ENCODE data around the gene PTPN21.

The PTPN21 gene

DNA sequence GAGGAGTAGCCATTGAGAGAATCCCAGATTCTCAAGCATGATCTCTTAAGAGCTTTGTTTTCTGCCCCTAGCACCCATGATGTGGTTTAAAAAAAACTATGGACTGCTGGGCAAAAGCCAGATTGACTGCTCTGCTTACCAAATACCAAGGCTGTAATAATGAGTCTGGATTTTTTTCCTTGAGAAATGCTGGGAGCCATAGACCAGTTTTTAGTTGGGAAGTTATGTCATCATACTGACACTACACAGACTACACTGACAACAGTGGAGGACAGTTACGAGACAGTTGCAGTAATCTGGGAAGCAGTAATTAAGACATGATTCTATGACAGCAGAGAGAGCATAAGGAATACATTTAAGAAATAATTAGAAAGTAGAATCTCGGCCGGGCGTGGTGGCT is 133.5 kb downstream of the PTPN21 start:
- H3K9me3 ChIP-seq, result peaks cover 0 to 13% (median 8%) of the 10 kb centered on the region in 3 donors
- intact Hi-C loops (cut with DNase I; ENCODE audit: low total_unique reads), result no loop called here
- no peak overlapping the region for H3K4me3 ChIP-seq
- H3K36me3 ChIP-seq, result peaks cover 25 to 35% (median 31%) of the 10 kb centered on the region in 3 donors
- no peak for DNase-seq
- no peaks in the 10 kb centered on the region for H3K27me3 ChIP-seq
- H3K4me1 ChIP-seq, result peaks cover 0 to 3% (median 1%) of the 10 kb centered on the region in 4 donors
- no peak for TF ChIP-seq CTCF (IDR thresholded peaks at IDR 0.05)
- H3K27ac ChIP-seq, result no peak overlapping the region

DNA sequence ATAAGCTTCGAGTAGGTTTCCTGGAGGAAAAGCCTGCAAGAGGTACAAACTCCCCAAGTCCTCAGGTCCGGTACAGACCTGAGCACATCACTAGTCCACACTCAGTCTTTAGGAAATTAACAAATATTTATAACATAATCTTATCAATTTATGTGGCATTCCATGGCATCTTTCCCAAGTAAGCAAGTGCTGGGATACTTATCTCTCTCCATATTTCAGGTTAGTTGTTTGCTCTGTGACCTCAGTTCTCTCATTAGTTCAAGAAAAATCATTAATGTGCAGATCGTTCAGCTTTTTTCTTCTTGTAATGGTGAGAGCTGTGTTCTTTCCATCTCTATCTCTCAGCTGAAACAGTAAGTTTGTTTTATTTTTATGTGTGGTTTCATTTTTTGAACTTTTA is 134.6 kb downstream of the PTPN21 start:
- H3K9me3 ChIP-seq, result peaks cover 0 to 23% (median 12%) of the 10 kb centered on the region in 3 donors
- no peak overlapping the region for H3K27ac ChIP-seq
- no peak overlapping the region for H3K4me3 ChIP-seq
- no peaks in the 10 kb centered on the region for H3K27me3 ChIP-seq
- no peak for DNase-seq
- no peaks in the 10 kb centered on the region for H3K4me1 ChIP-seq
- intact Hi-C loops (cut with DNase I; ENCODE audit: low total_unique reads), result no loop called here
- peaks cover 31 to 45% (median 31%) of the 10 kb centered on the region in 3 donors for H3K36me3 ChIP-seq
- TF ChIP-seq CTCF (IDR thresholded peaks at IDR 0.05), result no peak

GRCh38 chr14:88417594-88417993 is 137.2 kb downstream of the PTPN21 start:
- H3K4me3 ChIP-seq, result no peak overlapping the region
- no peak for TF ChIP-seq CTCF (IDR thresholded peaks at IDR 0.05)
- no peaks in the 10 kb centered on the region for H3K4me1 ChIP-seq
- H3K27ac ChIP-seq, result no peak overlapping the region
- no peak for DNase-seq
- peaks cover 31 to 57% (median 31%) of the 10 kb centered on the region in 3 donors for H3K36me3 ChIP-seq
- peaks cover 0 to 27% (median 12%) of the 10 kb centered on the region in 3 donors for H3K9me3 ChIP-seq
- intact Hi-C loops (cut with DNase I; ENCODE audit: low total_unique reads), result no loop called here
- no peaks in the 10 kb centered on the region for H3K27me3 ChIP-seq
